KOPT-K1 (cell line): ENCODE measurements around the gene ALDH3A1.
"Not testable (repeated sequence)": the region's sequence is repeated elsewhere in the genome, so short reads cannot be mapped to it uniquely, and the experiment has no call there.

Experiments used
- H3K27ac ChIP-seq: fragments of 200-600 bp; sonication (generic); 2 replicates; pipeline ENCODE4 v1.5.1; 2016; ENCODE audit warnings: antibody characterized with exemption, mild to moderate bottlenecking, low read depth, low read length; ENCODE audit not compliant: poor library complexity, severe bottlenecking
- H3K36me3 ChIP-seq: fragments of 200-600 bp; sonication (generic); 2 replicates; pipeline ENCODE4 v1.5.1; 2017; ENCODE audit warnings: antibody characterized with exemption, mild to moderate bottlenecking, low read length, moderate library complexity; ENCODE audit not compliant: insufficient read depth
- H3K9me3 ChIP-seq: fragments of 200-600 bp; sonication (generic); 2 replicates; pipeline ENCODE4 v1.5.1; 2017; ENCODE audit warnings: antibody characterized with exemption, low read length, mild to moderate bottlenecking; ENCODE audit not compliant: insufficient read depth, poor library complexity, severe bottlenecking

ALDH3A1 gene

GRCh38 chr17:19766421-19767270 is 18.5 kb upstream of the ALDH3A1 start:
- H3K27ac ChIP-seq = no peak overlapping the region
- H3K36me3 ChIP-seq = no peaks in the 10 kb centered on the region
- no peaks in the 10 kb centered on the region for H3K9me3 ChIP-seq

- Histone ChIP-seq H3K36me3 (no peaks in the 10 kb centered on the region), H3K27ac (no peak overlapping the region)
Measured at GRCh38 chr17:19766016-19766415, 17.9 kb upstream of the ALDH3A1 start.

GRCh38 chr17:19763991-19764390 is 15.9 kb upstream of the ALDH3A1 start:
- not testable (repeated sequence) for H3K27ac ChIP-seq, H3K9me3 ChIP-seq, H3K36me3 ChIP-seq

More at GRCh38 chr17:19766016-19766415, 17.9 kb upstream of the ALDH3A1 start:
- H3K9me3 ChIP-seq = no peaks in the 10 kb centered on the region

GRCh38 chr17:19763416-19763815 is 15.3 kb upstream of the ALDH3A1 start:
- no peaks in the 10 kb centered on the region for H3K36me3 ChIP-seq
- no peaks in the 10 kb centered on the region for H3K9me3 ChIP-seq
- H3K27ac ChIP-seq = no peak overlapping the region

GRCh38 chr17:19762515-19762961 is 14.4 kb upstream of the ALDH3A1 start:
- Histone ChIP-seq H3K36me3 (no peaks in the 10 kb centered on the region), H3K9me3 (no peaks in the 10 kb centered on the region), H3K27ac (no peak overlapping the region)

GRCh38 chr17:19760746-19761145 is 12.6 kb upstream of the ALDH3A1 start:
- no peaks in the 10 kb centered on the region for H3K9me3 ChIP-seq
- no peak overlapping the region for H3K27ac ChIP-seq
- no peaks in the 10 kb centered on the region for H3K36me3 ChIP-seq

GRCh38 chr17:19759568-19760549 is 11.8 kb upstream of the ALDH3A1 start:
- Histone ChIP-seq H3K36me3 (no peaks in the 10 kb centered on the region), H3K27ac (no peak overlapping the region), H3K9me3 (no peaks in the 10 kb centered on the region)

GRCh38 chr17:19757536-19758180 is 9.6 kb upstream of the ALDH3A1 start:
- Histone ChIP-seq H3K9me3 (no peaks in the 10 kb centered on the region), H3K36me3 (no peaks in the 10 kb centered on the region), H3K27ac (no peak overlapping the region)

GRCh38 chr17:19756546-19756945 is 8.4 kb upstream of the ALDH3A1 start:
- no peak overlapping the region for H3K27ac ChIP-seq
- H3K9me3 ChIP-seq = no peaks in the 10 kb centered on the region
- no peaks in the 10 kb centered on the region for H3K36me3 ChIP-seq

GRCh38 chr17:19755821-19756510 is 7.9 kb upstream of the ALDH3A1 start:
- no peaks in the 10 kb centered on the region for H3K36me3 ChIP-seq
- no peaks in the 10 kb centered on the region for H3K9me3 ChIP-seq
- H3K27ac ChIP-seq = no peak overlapping the region

- Histone ChIP-seq H3K9me3 (no peaks in the 10 kb centered on the region), H3K36me3 (no peaks in the 10 kb centered on the region), H3K27ac (no peak overlapping the region)
Measured at GRCh38 chr17:19755392-19755791, 7.3 kb upstream of the ALDH3A1 start.

GRCh38 chr17:19753661-19754463 is 5.8 kb upstream of the ALDH3A1 start:
- no peaks in the 10 kb centered on the region for H3K36me3 ChIP-seq
- H3K27ac ChIP-seq = no peak overlapping the region
- H3K9me3 ChIP-seq = no peaks in the 10 kb centered on the region

GRCh38 chr17:19753051-19753509 is 5.0 kb upstream of the ALDH3A1 start:
- Histone ChIP-seq H3K9me3 (no peaks in the 10 kb centered on the region), H3K36me3 (no peaks in the 10 kb centered on the region), H3K27ac (no peak overlapping the region)
